HCT116 (cell line): ENCODE measurements around the gene LSAMP. TPM values are rescaled to one million over a fixed set of nuclear protein-coding genes. Genes with fewer than 3 reads are reported as not detected.

Experiments used
- ATAC-seq: fragments of 200-7000 bp; cut with Tn5 transposase; 2 replicates; pipeline ENCODE4 v1.9.1; 2020; ENCODE audit warnings: mild to moderate bottlenecking, moderate library complexity
- BruUV-seq: library from RNA; stranded (reverse); fragments of 400-500 nt; replicated peaks from 2 replicates; lab custom pipeline; 2021; lab: Mats Ljungman, UMichigan
- CTCF ChIA-PET: fragments of 300-600 bp; sonication (Branson Sonifier 250); formaldehyde crosslinking; loops from one replicate; lab custom pipeline; 2021; ENCODE audit warnings: antibody characterized with exemption; lab: Charles Lee
- POLR2A ChIA-PET: fragments of 300-600, 350-600 bp; sonication (Branson Sonifier 250); formaldehyde crosslinking; loops from one replicate; lab custom pipeline; 2021; ENCODE audit warnings: antibody characterized with exemption; lab: Charles Lee
- RAD21 ChIA-PET, 2 experiments: fragments of 300-600 bp; sonication (Branson Sonifier 250); formaldehyde crosslinking; loops; one replicate each; lab custom pipeline; 2023; ENCODE audit warnings: low total read pairs in 2 of 2; ENCODE audit not compliant: uncharacterized antibody in 2 of 2, unreplicated experiment in 2 of 2, low non-redundant PET in 1 of 2; lab: Charles Lee
- DNase-seq: peaks from one replicate; pipeline ENCODE4 v3.0.0-alpha.2; 2010; ENCODE audit warnings: low read depth, low spot score
- H2AFZ ChIP-seq: fragments of 200-600 bp; shearing (Covaris generic), sonication (generic); 2 replicates; pipeline ENCODE4 v1.6.1; 2017; ENCODE audit warnings: low read depth, mixed run types, mixed read lengths, antibody characterized with exemption, low read length; ENCODE audit not compliant: poor library complexity, severe bottlenecking
- H3K27ac ChIP-seq: 2 replicates; pipeline ENCODE4 v1.5.1; 2012; ENCODE audit warnings: low read depth, low read length
- H3K27me3 ChIP-seq: fragments of 200-600 bp; sonication (generic); 2 replicates; pipeline ENCODE4 v1.6.1; 2016; ENCODE audit warnings: mixed run types, low read length, mixed read lengths; ENCODE audit not compliant: insufficient read depth
- H3K36me3 ChIP-seq, 2 experiments: fragments of 200-500 bp in 1 of 2; fragments of 200-600 bp in 1 of 2; sonication (Bioruptor generic) in 1 of 2; sonication (generic) in 1 of 2; 2 replicates each; pipeline versions ENCODE4 v1.5.1 to v1.6.1; 2014 to 2016; ENCODE audit warnings: low read length in 2 of 2, inconsistent platforms in 1 of 2, mixed read lengths in 1 of 2, mixed run types in 1 of 2; ENCODE audit not compliant: insufficient read depth in 2 of 2, control insufficient read depth in 1 of 2
- H3K4me1 ChIP-seq, 2 experiments: fragments of 200-600 bp in 1 of 2; sonication (generic) in 1 of 2; 2 replicates each; pipeline versions ENCODE4 v1.5.1 to v1.6.1; 2012 to 2017; ENCODE audit warnings: low read length in 2 of 2, inconsistent platforms in 1 of 2, mild to moderate bottlenecking in 1 of 2, mixed read lengths in 1 of 2, mixed run types in 1 of 2, moderate library complexity in 1 of 2; ENCODE audit not compliant: insufficient read depth in 2 of 2, control insufficient read depth in 1 of 2
- H3K4me2 ChIP-seq: fragments of 200-600 bp; sonication (generic); 2 replicates; pipeline ENCODE4 v1.6.1; 2017; ENCODE audit warnings: mixed run types, low read length, mixed read lengths
- H3K4me3 ChIP-seq, 2 experiments: fragments of 200-600 bp in 1 of 2; sonication (generic) in 1 of 2; replicated peaks in 1 of 2; 2 replicates each; pipeline ENCODE4 v1.5.1; 2011 to 2016; ENCODE audit warnings: low read length in 2 of 2, control low read depth in 1 of 2, low read depth in 1 of 2, mild to moderate bottlenecking in 1 of 2, mixed read lengths in 1 of 2, mixed run types in 1 of 2
- H3K79me2 ChIP-seq: fragments of 200-600 bp; sonication (generic); 2 replicates; pipeline ENCODE4 v1.6.1; 2017; ENCODE audit warnings: mild to moderate bottlenecking, mixed run types, low read length, moderate library complexity, mixed read lengths; ENCODE audit not compliant: insufficient read depth
- H3K9ac ChIP-seq: fragments of 200-600 bp; sonication (generic); 2 replicates; pipeline ENCODE4 v1.6.1; 2016; ENCODE audit warnings: low read length, mixed read lengths
- H3K9me2 ChIP-seq: fragments of 200-600 bp; sonication (generic), shearing (Covaris generic); 2 replicates; pipeline ENCODE4 v1.6.1; 2017; ENCODE audit warnings: mixed run types, mild to moderate bottlenecking, moderate library complexity; ENCODE audit not compliant: insufficient read depth
- H3K9me3 ChIP-seq, 2 experiments: fragments of 200-500 bp in 1 of 2; fragments of 200-600 bp in 1 of 2; sonication (Bioruptor generic) in 1 of 2; sonication (generic) in 1 of 2; 2 replicates each; pipeline ENCODE4 v1.6.1; 2014 to 2017; ENCODE audit warnings: low read length in 2 of 2, mixed read lengths in 2 of 2, inconsistent platforms in 1 of 2, low read depth in 1 of 2, mild to moderate bottlenecking in 1 of 2, mixed run types in 1 of 2, moderate library complexity in 1 of 2; ENCODE audit not compliant: control insufficient read depth in 1 of 2, insufficient read depth in 1 of 2
- H4K20me1 ChIP-seq: fragments of 200-600 bp; sonication (generic), shearing (Covaris generic); 2 replicates; pipeline ENCODE4 v1.6.1; 2017; ENCODE audit warnings: mixed run types, mild to moderate bottlenecking, moderate library complexity; ENCODE audit not compliant: insufficient read depth
- CBX3 ChIP-seq: IDR thresholded peaks from 2 replicates; pipeline ENCODE4 v1.6.1; 2012; ENCODE audit warnings: low read depth
- EGR1 ChIP-seq: IDR thresholded peaks from 2 replicates; pipeline ENCODE4 v1.6.1; 2012; ENCODE audit warnings: low read depth
- MAX ChIP-seq: IDR thresholded peaks from 2 replicates; pipeline ENCODE4 v1.6.1; 2012
- POLR2A ChIP-seq: IDR thresholded peaks from 2 replicates; pipeline ENCODE4 v1.7.0; 2011; ENCODE audit warnings: borderline replicate concordance; ENCODE audit not compliant: insufficient read depth, insufficient read length; ENCODE audit errors: extremely low read depth
- SP1 ChIP-seq: IDR thresholded peaks from 2 replicates; pipeline ENCODE4 v1.6.1; 2012; ENCODE audit warnings: low read depth
- SRF ChIP-seq: IDR thresholded peaks from 2 replicates; pipeline ENCODE4 v1.6.1; 2012; ENCODE audit warnings: low read depth
- TCF7L2 ChIP-seq: IDR thresholded peaks from 2 replicates; pipeline ENCODE4 v1.7.0; 2011; ENCODE audit warnings: borderline replicate concordance, inconsistent platforms; ENCODE audit not compliant: insufficient read depth, insufficient read length; ENCODE audit errors: extremely low read depth
- YY1 ChIP-seq: IDR thresholded peaks from 2 replicates; pipeline ENCODE4 v1.6.1; 2011; ENCODE audit warnings: low read length, low read depth, moderate library complexity, mild to moderate bottlenecking; ENCODE audit not compliant: insufficient replicate concordance; ENCODE audit errors: extremely low read depth
- ZFX ChIP-seq: fragments of 450-650 bp; IDR thresholded peaks from 2 replicates; pipeline ENCODE4 v1.6.1; 2017
- intact Hi-C: fragments of 100-400 bp; cut with micrococcal nuclease; formaldehyde crosslinking; loops from 2 replicates; pipeline ENCODE4 v1.10.0; 2022
- total RNA-seq: library from RNA; stranded (reverse); gene quantifications from one replicate; pipeline ENCODE4 v1.2.1, GENCODE V29; 2021; ENCODE audit not compliant: unreplicated experiment
- TF ChIP-seq, protein P1 (sequence below): IDR thresholded peaks from 2 replicates; pipeline ENCODE4 v1.6.1; 2012; ENCODE audit warnings: low read depth

Gene LSAMP
- total RNA-seq, 1 experiment from 2014 or later = 0.25 TPM

- H3K9ac ChIP-seq = no peak overlapping the region
These were observed 102.8 kb downstream of the LSAMP start for GRCh38 chr3:116342499-116342898.

More at GRCh38 chr3:116342499-116342898, 102.8 kb downstream of the LSAMP start:
- no peaks in the 10 kb centered on the region for H4K20me1 ChIP-seq
- POLR2A ChIA-PET = no interaction called here
- no peak for ATAC-seq
- H3K4me1 ChIP-seq = no peaks in the 10 kb centered on the region
- no peaks in the 10 kb centered on the region for H3K9me3 ChIP-seq
- no peaks in the 10 kb centered on the region for H3K9me2 ChIP-seq
- no peaks in the 10 kb centered on the region for H3K79me2 ChIP-seq
- TF ChIP-seq POLR2A (no peak), YY1 (no peak), SRF (no peak), TCF7L2 (no peak), CBX3 (no peak), EGR1 (no peak), SP1 (no peak), ZFX (no peak), MAX (no peak)
- TF ChIP-seq, protein P1, sequence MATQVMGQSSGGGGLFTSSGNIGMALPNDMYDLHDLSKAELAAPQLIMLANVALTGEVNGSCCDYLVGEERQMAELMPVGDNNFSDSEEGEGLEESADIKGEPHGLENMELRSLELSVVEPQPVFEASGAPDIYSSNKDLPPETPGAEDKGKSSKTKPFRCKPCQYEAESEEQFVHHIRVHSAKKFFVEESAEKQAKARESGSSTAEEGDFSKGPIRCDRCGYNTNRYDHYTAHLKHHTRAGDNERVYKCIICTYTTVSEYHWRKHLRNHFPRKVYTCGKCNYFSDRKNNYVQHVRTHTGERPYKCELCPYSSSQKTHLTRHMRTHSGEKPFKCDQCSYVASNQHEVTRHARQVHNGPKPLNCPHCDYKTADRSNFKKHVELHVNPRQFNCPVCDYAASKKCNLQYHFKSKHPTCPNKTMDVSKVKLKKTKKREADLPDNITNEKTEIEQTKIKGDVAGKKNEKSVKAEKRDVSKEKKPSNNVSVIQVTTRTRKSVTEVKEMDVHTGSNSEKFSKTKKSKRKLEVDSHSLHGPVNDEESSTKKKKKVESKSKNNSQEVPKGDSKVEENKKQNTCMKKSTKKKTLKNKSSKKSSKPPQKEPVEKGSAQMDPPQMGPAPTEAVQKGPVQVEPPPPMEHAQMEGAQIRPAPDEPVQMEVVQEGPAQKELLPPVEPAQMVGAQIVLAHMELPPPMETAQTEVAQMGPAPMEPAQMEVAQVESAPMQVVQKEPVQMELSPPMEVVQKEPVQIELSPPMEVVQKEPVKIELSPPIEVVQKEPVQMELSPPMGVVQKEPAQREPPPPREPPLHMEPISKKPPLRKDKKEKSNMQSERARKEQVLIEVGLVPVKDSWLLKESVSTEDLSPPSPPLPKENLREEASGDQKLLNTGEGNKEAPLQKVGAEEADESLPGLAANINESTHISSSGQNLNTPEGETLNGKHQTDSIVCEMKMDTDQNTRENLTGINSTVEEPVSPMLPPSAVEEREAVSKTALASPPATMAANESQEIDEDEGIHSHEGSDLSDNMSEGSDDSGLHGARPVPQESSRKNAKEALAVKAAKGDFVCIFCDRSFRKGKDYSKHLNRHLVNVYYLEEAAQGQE = no peak
- no peak overlapping the region for H2AFZ ChIP-seq
- no peak overlapping the region for H3K4me3 ChIP-seq
- no TSS peak for BruUV-seq
- no peak for DNase-seq
- H3K36me3 ChIP-seq = no peaks in the 10 kb centered on the region
- intact Hi-C loops = no loop called here
- no peaks in the 10 kb centered on the region for H3K27me3 ChIP-seq
- CTCF ChIA-PET = no interaction called here
- no peak overlapping the region for H3K27ac ChIP-seq
- no peak overlapping the region for H3K4me2 ChIP-seq
- RAD21 ChIA-PET = no interaction called here
